IMR-90 (cell line): ENCODE measurements around the gene HTRA2. TPM values are rescaled to one million over a fixed set of nuclear protein-coding genes. Genes with fewer than 3 reads are reported as not detected.

Experiments
- ATAC-seq: fragments of 200-7000 bp; cut with Tn5 transposase; 2 replicates; pipeline ENCODE4 v1.9.1; 2020; ENCODE audit warnings: low read depth, mild to moderate bottlenecking, moderate library complexity
- BruUV-seq: library from RNA; stranded (reverse); fragments of 400-500 nt; replicated peaks from 2 replicates; lab custom pipeline; 2021; lab: Mats Ljungman, UMichigan
- CTCF ChIA-PET: fragments of 300-600 bp; formaldehyde crosslinking; extraction: SDS; loops from one replicate; lab custom pipeline; 2021; ENCODE audit warnings: antibody characterized with exemption; lab: Yijun Ruan, JAX
- POLR2A ChIA-PET: fragments of 300-600 bp; sonication (Branson Sonifier 250); formaldehyde crosslinking; loops from one replicate; lab custom pipeline; 2022; ENCODE audit warnings: antibody characterized with exemption; ENCODE audit not compliant: unreplicated experiment; lab: Charles Lee
- DNase-seq: peaks from one replicate; pipeline ENCODE4 v3.0.0; 2013
- H2AFZ ChIP-seq: replicated peaks from 2 replicates; pipeline ENCODE3; 2013; ENCODE audit warnings: low read length, mild to moderate bottlenecking; ENCODE audit not compliant: poor library complexity
- H2AK5ac ChIP-seq: 2 replicates; pipeline ENCODE4 v1.6.1; 2013; ENCODE audit warnings: low read depth, low read length, inconsistent platforms
- H2AK9ac ChIP-seq: replicated peaks from 2 replicates; pipeline ENCODE3; 2013; ENCODE audit warnings: mild to moderate bottlenecking, low read depth, low read length, moderate library complexity; ENCODE audit not compliant: poor library complexity
- H2BK120ac ChIP-seq: 2 replicates; pipeline ENCODE4 v1.6.1; 2013; ENCODE audit warnings: low read depth, low read length, inconsistent platforms
- H2BK15ac ChIP-seq: 3 replicates; pipeline ENCODE4 v1.6.1; 2013; ENCODE audit warnings: low read depth, low read length, inconsistent platforms
- H2BK20ac ChIP-seq: 2 replicates; pipeline ENCODE4 v1.6.1; 2013; ENCODE audit warnings: low read depth, mild to moderate bottlenecking, inconsistent platforms, low read length, moderate library complexity
- H2BK5ac ChIP-seq: 2 replicates; pipeline ENCODE4 v1.6.1; 2013; ENCODE audit warnings: mild to moderate bottlenecking, low read depth, low read length, inconsistent platforms; ENCODE audit not compliant: poor library complexity, severe bottlenecking
- H3K14ac ChIP-seq: replicated peaks from 2 replicates; pipeline ENCODE4 v1.6.1; 2013; ENCODE audit warnings: low read depth, low read length, inconsistent platforms
- H3K18ac ChIP-seq: 2 replicates; pipeline ENCODE4 v1.6.1; 2013; ENCODE audit warnings: low read depth, low read length, control low read depth
- H3K23ac ChIP-seq: 2 replicates; pipeline ENCODE4 v1.6.1; 2013; ENCODE audit warnings: low read depth, low read length, inconsistent platforms
- H3K27ac ChIP-seq: 2 replicates; pipeline ENCODE4 v1.5.1; 2013; ENCODE audit warnings: mild to moderate bottlenecking, control low read depth, low read length; ENCODE audit not compliant: insufficient read depth
- H3K27me3 ChIP-seq: 2 replicates; pipeline ENCODE4 v1.6.1; 2013; ENCODE audit warnings: low read length; ENCODE audit not compliant: control insufficient read depth, insufficient read depth
- H3K36me3 ChIP-seq: 2 replicates; pipeline ENCODE4 v1.6.1; 2013; ENCODE audit warnings: low read length, mixed read lengths; ENCODE audit not compliant: control insufficient read depth, insufficient read depth
- H3K4ac ChIP-seq: 2 replicates; pipeline ENCODE4 v1.6.1; 2013; ENCODE audit warnings: low read depth, low read length, inconsistent platforms
- H3K4me1 ChIP-seq: 2 replicates; pipeline ENCODE4 v1.6.1; 2013; ENCODE audit warnings: low read length, mixed read lengths; ENCODE audit not compliant: control insufficient read depth, insufficient read depth
- H3K4me2 ChIP-seq: 2 replicates; pipeline ENCODE4 v1.6.1; 2013; ENCODE audit warnings: low read depth, mild to moderate bottlenecking, control low read depth, low read length, moderate library complexity
- H3K4me3 ChIP-seq: 2 replicates; pipeline ENCODE4 v1.5.1; 2013; ENCODE audit warnings: low read depth, mild to moderate bottlenecking, control low read depth, low read length, moderate library complexity; ENCODE audit not compliant: insufficient read depth
- H3K56ac ChIP-seq: 2 replicates; pipeline ENCODE4 v1.6.1; 2013; ENCODE audit warnings: low read length, inconsistent platforms; ENCODE audit not compliant: insufficient read depth; ENCODE audit errors: extremely low read depth
- H3K79me1 ChIP-seq, 2 experiments: 2 replicates each; pipeline ENCODE4 v1.6.1; 2013; ENCODE audit warnings: low read length in 2 of 2, inconsistent platforms in 1 of 2, low read depth in 1 of 2
- H3K9ac ChIP-seq: 2 replicates; pipeline ENCODE4 v1.6.1; 2013; ENCODE audit warnings: low read depth, low read length, control low read depth
- H3K9me1 ChIP-seq: 2 replicates; pipeline ENCODE4 v1.6.1; 2013; ENCODE audit warnings: low read length, inconsistent platforms; ENCODE audit not compliant: insufficient read depth
- H3K9me3 ChIP-seq: 2 replicates; pipeline ENCODE4 v1.6.1; 2013; ENCODE audit warnings: low read length; ENCODE audit not compliant: control insufficient read depth, insufficient read depth
- H4K20me1 ChIP-seq: 2 replicates; pipeline ENCODE4 v1.6.1; 2013; ENCODE audit warnings: low read length, inconsistent platforms; ENCODE audit not compliant: insufficient read depth
- H4K5ac ChIP-seq: 2 replicates; pipeline ENCODE4 v1.6.1; 2013; ENCODE audit warnings: mild to moderate bottlenecking, low read depth, low read length, control low read depth
- H4K8ac ChIP-seq, 2 experiments: 2 replicates each; pipeline ENCODE4 v1.6.1; 2013; ENCODE audit warnings: low read depth in 2 of 2, low read length in 2 of 2, control low read depth in 1 of 2, inconsistent platforms in 1 of 2
- H4K91ac ChIP-seq: 2 replicates; pipeline ENCODE4 v1.6.1; 2013; ENCODE audit warnings: low read depth, low read length, inconsistent platforms; ENCODE audit not compliant: insufficient read depth
- BHLHE40 ChIP-seq: fragments of 150-350 bp; IDR thresholded peaks from 2 replicates; pipeline ENCODE4 v1.6.1; 2016; ENCODE audit warnings: mild to moderate bottlenecking, low read depth, low read length
- CEBPB ChIP-seq: IDR thresholded peaks from 2 replicates; pipeline ENCODE4 v1.6.1; 2012; ENCODE audit warnings: low read depth, low read length, improper control_type of control experiment
- CHD1 ChIP-seq: IDR thresholded peaks from 2 replicates; pipeline ENCODE4 v1.6.1; 2012; ENCODE audit warnings: low read depth, low read length, improper control_type of control experiment
- MAFK ChIP-seq: IDR thresholded peaks from 2 replicates; pipeline ENCODE4 v1.6.1; 2012; ENCODE audit warnings: low read depth, low read length, improper control_type of control experiment
- MAZ ChIP-seq: IDR thresholded peaks from 2 replicates; pipeline ENCODE4 v1.6.1; 2012; ENCODE audit warnings: low read depth, mild to moderate bottlenecking, low read length, improper control_type of control experiment, moderate library complexity, borderline replicate concordance
- MXI1 ChIP-seq: IDR thresholded peaks from 2 replicates; pipeline ENCODE4 v1.6.1; 2012; ENCODE audit warnings: low read depth, mild to moderate bottlenecking, low read length, moderate library complexity, borderline replicate concordance
- NFE2L2 ChIP-seq: fragments of 150-350 bp; IDR thresholded peaks from 2 replicates; pipeline ENCODE4 v1.6.1; 2016; ENCODE audit warnings: low read depth, mild to moderate bottlenecking, low read length
- POLR2A ChIP-seq: IDR thresholded peaks from 2 replicates; pipeline ENCODE4 v1.6.1; 2012; ENCODE audit warnings: mild to moderate bottlenecking, low read depth, low read length
- RCOR1 ChIP-seq: IDR thresholded peaks from 2 replicates; pipeline ENCODE4 v1.6.1; 2012; ENCODE audit warnings: mild to moderate bottlenecking, low read length, improper control_type of control experiment; ENCODE audit not compliant: insufficient replicate concordance
- WGBS, 2 experiments: methylation state at CpG; one replicate each; pipeline versions ENCODE4 v1.1.5 to v1.1.7; 2013; ENCODE audit warnings: missing lambda C conversion rate in 2 of 2; ENCODE audit not compliant: insufficient read length in 1 of 2; ENCODE audit errors: extremely low coverage in 2 of 2; 5-methylcytosine and 5-hydroxymethylcytosine counted together
- dilution Hi-C: fragments of 300-500 bp; cut with HindIII; formaldehyde crosslinking; loops from one replicate; pipeline ENCODE4 v1.14.3; 2018; ENCODE audit warnings: low sequenced_read_pairs; ENCODE audit not compliant: unreplicated experiment
- in situ Hi-C: fragments of 300-500 bp; cut with MboI; formaldehyde crosslinking; loops from 3 replicates; pipeline ENCODE4 v1.14.3; 2019; ENCODE audit warnings: low sequenced_read_pairs, inconsistent platforms, mixed read lengths
- intact Hi-C: fragments of 100-400 bp; cut with micrococcal nuclease; formaldehyde crosslinking; loops from 2 replicates; pipeline ENCODE4 v1.10.0; 2022
- polyA plus RNA-seq, 3 experiments: library from polyadenylated mRNA; depleted of rRNA; stranded (reverse); fragments of >200 nt; gene quantifications; 2 replicates each; pipeline ENCODE4 v1.2.3, GENCODE V29; 2012; ENCODE audit warnings: low replicate concordance in 1 of 3
- total RNA-seq: library from RNA; depleted of rRNA; stranded (reverse); fragments of >200 nt; gene quantifications from 2 replicates; pipeline ENCODE4 v1.2.3, GENCODE V29; 2012
- TF ChIP-seq, protein P1 (sequence below): conservative IDR thresholded peaks from 2 replicates; pipeline ENCODE4 v1.5.1; 2012; ENCODE audit warnings: mild to moderate bottlenecking, low read depth, low read length, improper control_type of control experiment
- TF ChIP-seq, protein P2 (sequence below): fragments of 150-350 bp; IDR thresholded peaks from 2 replicates; pipeline ENCODE4 v1.6.1; 2017; ENCODE audit warnings: mild to moderate bottlenecking, antibody characterized with exemption, low read length, low read depth

The HTRA2 gene
- total and polyA plus RNA-seq, 2 of the 4 experiments (the other 2 are of a cell fraction), result 23.6 to 28.1 TPM

DNA sequence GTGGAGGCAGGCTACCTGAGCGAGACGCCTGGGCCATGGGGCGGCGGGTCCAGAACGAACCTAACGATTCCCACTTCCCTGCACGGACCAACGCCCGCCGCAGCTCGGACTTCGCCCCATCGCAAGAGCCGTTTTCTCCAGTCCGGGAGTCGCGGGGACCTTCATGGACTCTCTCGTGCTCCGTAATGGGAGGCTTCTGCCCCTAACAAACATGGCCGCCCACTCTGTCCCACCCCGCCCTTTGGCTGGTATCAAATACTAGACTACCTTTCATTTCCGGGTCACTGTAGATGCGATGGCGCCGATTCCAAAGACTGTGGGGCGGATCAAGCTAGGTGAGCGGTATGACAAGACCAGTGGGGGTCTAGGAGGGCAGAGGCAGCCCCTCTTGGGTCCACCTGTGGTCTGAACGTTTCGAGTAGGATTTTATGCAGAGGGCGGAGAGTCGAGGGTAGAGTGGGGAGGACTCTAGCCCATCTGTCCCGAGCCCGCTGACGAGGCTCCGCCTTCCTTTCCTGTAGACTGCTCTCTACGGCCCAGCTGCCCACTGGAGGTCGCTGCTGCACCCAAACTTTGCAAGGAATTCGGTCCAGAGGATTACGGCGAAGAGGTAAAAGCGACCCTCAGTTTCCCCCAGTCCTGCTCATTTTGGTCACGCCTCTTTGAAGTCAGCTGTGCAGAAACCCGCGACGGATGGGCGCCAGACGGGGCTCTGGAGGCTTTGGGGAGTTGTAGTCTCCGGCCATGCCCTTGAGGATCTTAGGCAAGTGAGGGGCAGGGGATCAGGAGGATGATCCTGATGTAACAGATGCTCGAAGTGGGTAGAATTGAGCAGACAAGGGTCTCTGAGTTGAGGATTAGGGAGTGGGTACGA lies 46.7 kb upstream of the HTRA2 start, which contains the start of the genes CCDC142 and TTC31:
TSS of gene CCDC142 (minus strand) at position 198 of the 874 bp plus-strand sequence. CDS start at position 37, 161 bp downstream.
TSS of gene TTC31 (plus strand) at position 281 of the 874 bp plus-strand sequence. CDS start at position 296, 15 bp downstream.
- 0% methylated on average over 13 of the region's 50 CpGs; no CpG with 5 or more reads in 1 of the 2 experiments for whole genome bisulfite sequencing, 2 experiments
- in situ Hi-C loops (loop anchor here (5.0 to 25.0 kb wide), 2 partner anchors 94 to 379 kb away; no protein-coding TSS in a partner anchor), intact Hi-C loops (loop anchor here (1.0 kb wide), 3 partner anchors 29 to 104 kb away; partner anchors contain the start of genes AUP1 and HTRA2), dilution Hi-C loops (no loop called here)
- peak within 1 kb of the TSS; percentile 92 for H2BK5ac ChIP-seq
- H3K79me1 ChIP-seq, result peaks cover 24 to 63% of the 10 kb centered on the region in 2 experiments
- DNase-seq (peak; percentile 93), ATAC-seq (peak; percentile 93)
- H2AK9ac ChIP-seq, result peak within 1 kb of the TSS; percentile 99
- H3K27me3 ChIP-seq, result no peaks in the 10 kb centered on the region
- H4K5ac ChIP-seq, result peak within 1 kb of the TSS; percentile 97
- peak within 1 kb of the TSS; percentile 97 for H3K4ac ChIP-seq
- ChIA-PET CTCF (interaction anchor here (0.6 to 3.4 kb wide), 6 partner anchors 14 to 106 kb away, joined by 3 to 17 read pairs (median 4); no protein-coding TSS in a partner anchor), POLR2A (interaction anchor here (1.1 to 1.4 kb wide), 2 partner anchors 21 to 24 kb away, joined by 3 to 5 read pairs; partner anchors contain the start of gene WBP1)
- peak within 1 kb of the TSS; percentile 93 for H2BK20ac ChIP-seq
- peak within 1 kb of the TSS; percentile 99 for H3K14ac ChIP-seq
- peak within 1 kb of the TSS; percentile 97 for H3K4me2 ChIP-seq
- H4K8ac ChIP-seq, result peak within 1 kb of the TSS; percentile 79 to 100
- peaks cover 3% of the 10 kb centered on the region; the same call in 1 of the 2 replicates for H4K20me1 ChIP-seq
- H3K36me3 ChIP-seq, result peaks cover 7% of the 10 kb centered on the region
- peak within 1 kb of the TSS; percentile 80 for H3K4me3 ChIP-seq
- peak within 1 kb of the TSS; percentile 99 for H4K91ac ChIP-seq
- H3K9me1 ChIP-seq, result peaks cover 7% of the 10 kb centered on the region; the same call in 1 of the 2 replicates
- H3K9me3 ChIP-seq, result no peaks in the 10 kb centered on the region
- H3K9ac ChIP-seq, result peak within 1 kb of the TSS; percentile 89
- peak within 1 kb of the TSS; percentile 95 for H3K56ac ChIP-seq
- H2BK15ac ChIP-seq, result peak within 1 kb of the TSS; percentile 99; the same call in 2 of the 3 replicates
- BruUV-seq, result no TSS peak
- peak within 1 kb of the TSS; percentile 87 for H3K18ac ChIP-seq
- peak within 1 kb of the TSS; percentile 73 for H2AK5ac ChIP-seq
- H3K27ac ChIP-seq, result peak within 1 kb of the TSS; percentile 91
- peaks cover 13% of the 10 kb centered on the region for H3K4me1 ChIP-seq
- H3K23ac ChIP-seq, result peak within 1 kb of the TSS; percentile 98
- peak within 1 kb of the TSS; percentile 100 for H2AFZ ChIP-seq
- peak within 1 kb of the TSS; percentile 98 for H2BK120ac ChIP-seq
- TF ChIP-seq, protein P1, sequence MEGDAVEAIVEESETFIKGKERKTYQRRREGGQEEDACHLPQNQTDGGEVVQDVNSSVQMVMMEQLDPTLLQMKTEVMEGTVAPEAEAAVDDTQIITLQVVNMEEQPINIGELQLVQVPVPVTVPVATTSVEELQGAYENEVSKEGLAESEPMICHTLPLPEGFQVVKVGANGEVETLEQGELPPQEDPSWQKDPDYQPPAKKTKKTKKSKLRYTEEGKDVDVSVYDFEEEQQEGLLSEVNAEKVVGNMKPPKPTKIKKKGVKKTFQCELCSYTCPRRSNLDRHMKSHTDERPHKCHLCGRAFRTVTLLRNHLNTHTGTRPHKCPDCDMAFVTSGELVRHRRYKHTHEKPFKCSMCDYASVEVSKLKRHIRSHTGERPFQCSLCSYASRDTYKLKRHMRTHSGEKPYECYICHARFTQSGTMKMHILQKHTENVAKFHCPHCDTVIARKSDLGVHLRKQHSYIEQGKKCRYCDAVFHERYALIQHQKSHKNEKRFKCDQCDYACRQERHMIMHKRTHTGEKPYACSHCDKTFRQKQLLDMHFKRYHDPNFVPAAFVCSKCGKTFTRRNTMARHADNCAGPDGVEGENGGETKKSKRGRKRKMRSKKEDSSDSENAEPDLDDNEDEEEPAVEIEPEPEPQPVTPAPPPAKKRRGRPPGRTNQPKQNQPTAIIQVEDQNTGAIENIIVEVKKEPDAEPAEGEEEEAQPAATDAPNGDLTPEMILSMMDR, result peak; percentile 90
- TF ChIP-seq CEBPB, result no peak
- peak; percentile 20 for TF ChIP-seq RCOR1
- no peak; the same call in 1 of the 2 replicates for TF ChIP-seq NFE2L2
- 0 out of 2 replicates have a peak, but pooled peaks have one; percentile 21 for TF ChIP-seq BHLHE40
- no peak for TF ChIP-seq CHD1
- peak; percentile 57; the same call in 1 of the 2 replicates for TF ChIP-seq POLR2A
- TF ChIP-seq, protein P2, sequence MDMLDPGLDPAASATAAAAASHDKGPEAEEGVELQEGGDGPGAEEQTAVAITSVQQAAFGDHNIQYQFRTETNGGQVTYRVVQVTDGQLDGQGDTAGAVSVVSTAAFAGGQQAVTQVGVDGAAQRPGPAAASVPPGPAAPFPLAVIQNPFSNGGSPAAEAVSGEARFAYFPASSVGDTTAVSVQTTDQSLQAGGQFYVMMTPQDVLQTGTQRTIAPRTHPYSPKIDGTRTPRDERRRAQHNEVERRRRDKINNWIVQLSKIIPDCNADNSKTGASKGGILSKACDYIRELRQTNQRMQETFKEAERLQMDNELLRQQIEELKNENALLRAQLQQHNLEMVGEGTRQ, result no peak
- peak; percentile 31; the same call in 1 of the 2 replicates for TF ChIP-seq MXI1
- 0 out of 2 replicates have a peak, but pooled peaks have one; percentile 5 for TF ChIP-seq MAFK
- TF ChIP-seq MAZ, result peak; percentile 81; the same call in 1 of the 2 replicates
